Upper lobe of right lung (tissue), 1 donor: ENCODE measurements around the gene MEPE. TPM values are rescaled to one million over a fixed set of nuclear protein-coding genes. Genes with fewer than 3 reads are reported as not detected.

Source experiments
- ATAC-seq: fragments of 200-7000 bp; cut with Tn5 transposase; one replicate; pipeline ENCODE4 v1.9.1; 2020; ENCODE audit warnings: mild to moderate bottlenecking, moderate library complexity
- DNase-seq: peaks from one replicate; pipeline ENCODE4 v3.0.0-alpha.2; 2020
- H3K27ac ChIP-seq: fragments of 200-600 bp; one replicate; pipeline ENCODE4 v1.8.0; 2022
- H3K27me3 ChIP-seq: fragments of 200-600 bp; one replicate; pipeline ENCODE4 v1.8.0; 2022; ENCODE audit warnings: mild to moderate bottlenecking
- H3K36me3 ChIP-seq: fragments of 200-600 bp; one replicate; pipeline ENCODE4 v1.8.0; 2022
- H3K4me1 ChIP-seq: fragments of 200-600 bp; one replicate; pipeline ENCODE4 v1.8.0; 2022
- H3K4me3 ChIP-seq: fragments of 200-600 bp; one replicate; pipeline ENCODE4 v1.8.0; 2022; ENCODE audit warnings: mild to moderate bottlenecking
- H3K9me3 ChIP-seq: fragments of 200-600 bp; one replicate; pipeline ENCODE4 v1.8.0; 2022
- intact Hi-C: fragments of 100-400 bp; cut with DNase I; formaldehyde crosslinking; loops from one replicate; pipeline ENCODE4 v1.11.0; 2022
- total RNA-seq: library from RNA; stranded (reverse); fragmentation: NEBNext Ultra II Directional; extraction: Animal tissue kit (Norgen Biotek cat#: 25700); gene quantifications from one replicate; pipeline ENCODE4 v1.2.1, GENCODE V29; 2021
- TF ChIP-seq, protein P1 (sequence below): fragments of 200-600 bp; IDR thresholded peaks from one replicate; pipeline ENCODE4 v1.8.0; 2022; ENCODE audit warnings: antibody characterized with exemption
- donor health status: DM: no; HTN: yes; CAD: no; lungs with severe emphysema.

The MEPE gene
- total RNA-seq, 1 donor from 2014 or later: not detected

GRCh38 chr4:87868522-87868921 is 35.8 kb downstream of the MEPE start:
- Histone ChIP-seq H3K36me3 (no peaks in the 10 kb centered on the region), H3K4me3 (no peak overlapping the region), H3K27me3 (no peaks in the 10 kb centered on the region), H3K9me3 (no peaks in the 10 kb centered on the region), H3K27ac (no peak overlapping the region), H3K4me1 (peaks cover 7% of the 10 kb centered on the region)
- ATAC-seq (no peak), DNase-seq (no peak)
- TF ChIP-seq, protein P1, sequence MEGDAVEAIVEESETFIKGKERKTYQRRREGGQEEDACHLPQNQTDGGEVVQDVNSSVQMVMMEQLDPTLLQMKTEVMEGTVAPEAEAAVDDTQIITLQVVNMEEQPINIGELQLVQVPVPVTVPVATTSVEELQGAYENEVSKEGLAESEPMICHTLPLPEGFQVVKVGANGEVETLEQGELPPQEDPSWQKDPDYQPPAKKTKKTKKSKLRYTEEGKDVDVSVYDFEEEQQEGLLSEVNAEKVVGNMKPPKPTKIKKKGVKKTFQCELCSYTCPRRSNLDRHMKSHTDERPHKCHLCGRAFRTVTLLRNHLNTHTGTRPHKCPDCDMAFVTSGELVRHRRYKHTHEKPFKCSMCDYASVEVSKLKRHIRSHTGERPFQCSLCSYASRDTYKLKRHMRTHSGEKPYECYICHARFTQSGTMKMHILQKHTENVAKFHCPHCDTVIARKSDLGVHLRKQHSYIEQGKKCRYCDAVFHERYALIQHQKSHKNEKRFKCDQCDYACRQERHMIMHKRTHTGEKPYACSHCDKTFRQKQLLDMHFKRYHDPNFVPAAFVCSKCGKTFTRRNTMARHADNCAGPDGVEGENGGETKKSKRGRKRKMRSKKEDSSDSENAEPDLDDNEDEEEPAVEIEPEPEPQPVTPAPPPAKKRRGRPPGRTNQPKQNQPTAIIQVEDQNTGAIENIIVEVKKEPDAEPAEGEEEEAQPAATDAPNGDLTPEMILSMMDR: no peak
- intact Hi-C loops: no loop called here

- Histone ChIP-seq H3K4me1 (peaks cover 7% of the 10 kb centered on the region), H3K4me3 (no peak overlapping the region), H3K27me3 (no peaks in the 10 kb centered on the region), H3K9me3 (no peaks in the 10 kb centered on the region), H3K36me3 (no peaks in the 10 kb centered on the region), H3K27ac (no peak overlapping the region)
- intact Hi-C loops: no loop called here
- DNase-seq: no peak
- TF ChIP-seq, protein P1: no peak
- ATAC-seq: no peak
These were observed 39.3 kb downstream of the MEPE start for GRCh38 chr4:87872028-87872427.

DNA sequence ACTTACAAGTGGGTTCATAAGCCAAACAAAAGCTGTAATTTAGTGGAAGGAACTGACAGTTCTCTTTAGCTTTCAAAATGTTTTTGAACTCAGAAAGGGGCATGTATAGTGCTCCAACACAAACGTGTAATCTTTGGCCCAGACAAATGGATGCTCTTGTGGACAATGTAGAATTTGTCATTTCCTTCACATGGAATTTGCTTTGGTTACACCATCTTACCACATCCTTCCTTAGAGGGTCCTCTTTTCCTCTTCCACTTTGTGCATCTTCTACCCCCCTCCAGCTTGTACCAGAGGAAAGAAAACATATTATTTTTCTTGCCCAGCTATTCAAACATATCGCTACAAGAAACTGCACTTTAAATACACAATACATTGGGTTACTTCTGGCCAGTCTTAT is 42.4 kb downstream of the MEPE start:
- no peak overlapping the region for H3K4me3 ChIP-seq
- TF ChIP-seq, protein P1: no peak

DNA sequence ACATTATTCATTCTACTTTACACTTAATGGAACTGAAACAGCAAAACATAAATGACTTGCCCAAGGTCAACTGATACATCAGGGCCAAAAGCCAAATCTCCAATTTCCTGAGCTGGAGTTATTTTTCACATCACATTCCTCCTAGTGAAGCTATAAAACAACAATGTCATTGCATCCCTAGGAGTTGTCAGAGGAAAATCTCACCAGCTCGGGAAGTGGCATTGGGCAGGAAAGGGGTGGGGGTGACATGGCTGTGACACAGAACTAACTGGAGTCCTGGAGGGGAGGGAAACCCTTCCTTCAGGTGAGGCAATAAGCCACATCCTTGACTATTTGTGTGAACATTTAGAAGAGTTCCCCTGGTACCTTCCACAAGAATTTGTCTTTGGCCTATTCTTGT is 47.3 kb downstream of the MEPE start:
- Histone ChIP-seq H3K4me3 (no peak overlapping the region), H3K9me3 (no peaks in the 10 kb centered on the region), H3K27ac (no peak overlapping the region), H3K36me3 (no peaks in the 10 kb centered on the region), H3K4me1 (no peaks in the 10 kb centered on the region), H3K27me3 (no peaks in the 10 kb centered on the region)
- ATAC-seq (no peak), DNase-seq (no peak)
- TF ChIP-seq, protein P1: no peak
- intact Hi-C loops: no loop called here

More for the DNA sequence above, 42.4 kb downstream of the MEPE start:
- Histone ChIP-seq H3K27me3 (no peaks in the 10 kb centered on the region), H3K27ac (no peak overlapping the region), H3K4me1 (peaks cover 7% of the 10 kb centered on the region), H3K36me3 (no peaks in the 10 kb centered on the region), H3K9me3 (no peaks in the 10 kb centered on the region)
- DNase-seq (no peak), ATAC-seq (no peak)
- intact Hi-C loops: no loop called here

GRCh38 chr4:87881115-87881514 is 48.3 kb downstream of the MEPE start:
- H3K4me3 ChIP-seq: no peak overlapping the region
- no peak overlapping the region for H3K27ac ChIP-seq
- no peaks in the 10 kb centered on the region for H3K4me1 ChIP-seq
- H3K36me3 ChIP-seq: no peaks in the 10 kb centered on the region
- no peaks in the 10 kb centered on the region for H3K9me3 ChIP-seq
- TF ChIP-seq, protein P1: no peak
- intact Hi-C loops: no loop called here
- H3K27me3 ChIP-seq: no peaks in the 10 kb centered on the region
- DNase-seq: no peak
- no peak for ATAC-seq

DNA sequence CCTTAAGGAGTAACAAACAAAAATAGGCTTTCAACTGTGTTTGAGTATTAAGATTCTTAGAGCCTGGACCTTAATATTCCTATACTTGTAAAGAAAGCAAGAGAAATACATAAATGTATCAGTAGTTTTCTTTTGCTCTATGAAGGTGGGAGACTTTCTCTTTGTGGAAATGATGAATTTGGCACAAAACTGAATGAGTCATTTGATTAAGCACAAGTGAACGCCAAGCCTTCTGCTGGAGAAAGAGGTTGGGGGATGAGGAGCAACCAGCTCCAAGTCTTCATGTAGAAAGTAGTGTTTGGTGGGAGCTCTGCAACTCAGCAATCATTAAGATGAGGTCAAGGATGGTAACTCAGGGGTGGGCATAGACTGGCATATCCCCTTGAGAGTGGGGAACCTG is 49.6 kb downstream of the MEPE start:
- Histone ChIP-seq H3K27me3 (no peaks in the 10 kb centered on the region), H3K9me3 (no peaks in the 10 kb centered on the region), H3K27ac (no peak overlapping the region), H3K4me3 (no peak overlapping the region), H3K36me3 (no peaks in the 10 kb centered on the region), H3K4me1 (no peaks in the 10 kb centered on the region)
- DNase-seq (no peak), ATAC-seq (no peak)
- TF ChIP-seq, protein P1: no peak
- intact Hi-C loops: no loop called here
